Measurements from ENCODE around the gene HRH2.

HRH2 gene

DNA sequence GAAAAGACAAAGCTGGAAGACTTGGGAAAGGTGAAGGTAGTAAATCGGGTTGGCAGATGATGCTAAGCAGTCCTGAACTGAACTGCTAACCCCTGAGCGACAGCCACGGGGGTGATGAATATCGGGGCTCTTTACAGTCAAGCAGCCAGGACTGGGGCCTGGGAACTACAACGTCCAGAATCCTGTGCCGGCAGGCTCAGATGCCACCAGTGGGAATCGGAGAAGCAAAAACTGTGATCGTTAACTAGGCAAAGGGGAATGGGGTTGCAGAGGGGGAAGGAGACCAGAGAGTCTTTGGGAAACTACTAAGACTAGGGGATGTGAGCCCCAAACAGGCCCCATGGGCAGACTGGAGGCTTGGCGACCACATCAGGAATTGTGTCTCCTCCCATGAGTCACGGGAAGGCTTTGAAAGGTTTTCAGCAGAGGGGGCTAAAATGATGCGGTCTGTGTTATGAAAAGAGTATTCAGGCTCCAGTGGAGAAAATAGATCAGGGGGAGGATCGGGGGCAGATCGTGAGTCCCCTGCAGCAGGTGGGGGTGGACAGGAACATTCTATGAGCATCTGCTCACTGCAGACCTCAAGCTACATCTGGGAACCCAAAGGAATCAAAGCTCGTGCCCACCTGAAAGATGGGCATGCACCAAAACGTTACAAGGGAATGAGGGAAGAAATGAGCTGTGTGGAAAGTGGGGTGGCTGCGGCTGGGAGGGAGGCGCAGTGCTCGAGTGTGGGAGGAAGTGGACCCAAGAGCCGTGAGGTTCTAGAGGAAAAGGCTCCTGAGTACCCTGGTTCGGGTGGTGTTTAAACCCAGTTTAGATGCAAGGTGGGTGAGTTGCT lies 53.8 kb downstream of the HRH2 start:
- no peak for DNase-seq (ENCODE audit: low spot score)
- TF ChIP-seq CTCF (IDR thresholded peaks at IDR 0.05; ENCODE audit: extremely low read depth, insufficient read depth, missing control alignments) = no peak
- in situ Hi-C loops (cut with MboI; ENCODE audit: low pct_unique_long_range_greater_than_20kb, low sequenced_read_pairs, unreplicated experiment) = no loop called here

DNA sequence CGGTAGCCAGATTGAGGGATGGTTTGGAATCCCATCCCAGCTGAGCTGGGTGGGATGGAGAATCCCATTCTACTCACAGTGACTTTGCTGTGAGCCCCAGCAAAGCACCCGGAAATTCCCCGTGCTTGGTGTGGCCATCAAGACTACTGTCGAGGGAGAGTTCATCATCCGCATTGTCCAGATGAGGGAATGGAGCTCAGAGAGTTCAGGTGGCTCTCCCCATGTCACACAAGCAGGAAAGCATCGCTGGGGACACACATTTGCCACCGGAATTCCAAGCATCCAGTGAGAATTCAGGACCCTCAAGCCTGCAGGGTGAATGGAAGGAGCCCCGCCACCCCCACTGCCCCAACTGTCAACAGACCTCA lies 54.4 kb downstream of the HRH2 start:
- in situ Hi-C loops (cut with MboI; ENCODE audit: low pct_unique_long_range_greater_than_20kb, low sequenced_read_pairs, unreplicated experiment) = no loop called here
- no peak for DNase-seq (ENCODE audit: low spot score)
- no peak for TF ChIP-seq CTCF (IDR thresholded peaks at IDR 0.05; ENCODE audit: extremely low read depth, insufficient read depth, missing control alignments)

DNA sequence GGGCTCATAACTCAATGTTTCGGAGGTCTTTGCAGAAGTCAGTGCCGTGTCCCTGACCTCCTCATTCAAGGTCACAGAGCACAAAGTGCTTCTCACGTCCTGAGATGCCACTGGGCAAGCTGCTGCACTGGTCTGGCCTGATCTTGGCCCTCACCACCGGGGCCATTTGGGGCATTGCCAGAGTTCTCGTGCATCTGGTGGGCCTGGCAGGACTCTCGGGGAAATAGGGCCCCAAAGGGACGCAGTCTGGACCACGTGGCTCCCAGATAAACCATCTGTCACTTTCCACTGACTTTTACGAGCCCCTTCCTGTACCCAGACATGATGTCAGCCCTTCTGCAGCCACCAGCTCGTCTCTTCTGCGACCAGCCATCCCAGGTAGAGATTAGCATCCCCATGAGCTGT lies 54.8 kb downstream of the HRH2 start:
- DNase-seq (ENCODE audit: low spot score) = no peak
- TF ChIP-seq CTCF (IDR thresholded peaks at IDR 0.05; ENCODE audit: extremely low read depth, insufficient read depth, missing control alignments) = no peak
- in situ Hi-C loops (cut with MboI; ENCODE audit: low pct_unique_long_range_greater_than_20kb, low sequenced_read_pairs, unreplicated experiment) = no loop called here

- in situ Hi-C loops (cut with MboI; ENCODE audit: low pct_unique_long_range_greater_than_20kb, low sequenced_read_pairs, unreplicated experiment) = no loop called here
- no peak for DNase-seq (ENCODE audit: low spot score)
- no peak for TF ChIP-seq CTCF (IDR thresholded peaks at IDR 0.05; ENCODE audit: extremely low read depth, insufficient read depth, missing control alignments)
These were observed 56.1 kb downstream of the HRH2 start for GRCh38 chr5:175713930-175714329.

- in situ Hi-C loops (cut with MboI; ENCODE audit: low pct_unique_long_range_greater_than_20kb, low sequenced_read_pairs, unreplicated experiment) = no loop called here
- no peak for DNase-seq (ENCODE audit: low spot score)
These were observed 56.7 kb downstream of the HRH2 start for GRCh38 chr5:175714479-175715085.

More at GRCh38 chr5:175714479-175715085, 56.7 kb downstream of the HRH2 start:
- TF ChIP-seq CTCF (IDR thresholded peaks at IDR 0.05; ENCODE audit: extremely low read depth, insufficient read depth, missing control alignments) = no peak

Data from GM13977 (cell line).